Measurements from ENCODE around the gene PCDHA4. TPM values are rescaled to one million over a fixed set of nuclear protein-coding genes. Genes with fewer than 3 reads are reported as not detected.
"Not testable (repeated sequence)": the region's sequence is repeated elsewhere in the genome, so short reads cannot be mapped to it uniquely, and the experiment has no call there.

The PCDHA4 gene
- total and polyA plus RNA-seq, 10 donors: 0.13 to 1.2 (median 0.40) TPM; not detected in 2

DNA sequence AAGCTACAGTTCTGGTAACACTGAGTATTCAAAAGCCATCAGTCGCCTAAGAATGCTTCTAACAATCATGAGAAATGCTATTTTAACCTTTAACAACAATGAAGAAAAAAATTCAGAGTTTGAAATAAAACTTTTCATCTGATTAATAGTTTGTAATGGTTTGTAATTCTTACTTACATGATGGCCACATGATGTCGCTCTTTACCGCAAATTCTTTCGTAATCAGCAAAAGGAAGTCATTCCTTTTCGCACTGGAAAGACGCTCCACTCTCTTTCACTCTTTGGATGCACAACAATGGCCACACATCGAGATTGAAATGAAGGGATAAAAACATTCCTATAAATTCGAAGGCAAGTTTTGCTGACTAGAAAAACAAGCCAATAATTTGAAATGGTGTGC, 27.1 kb downstream of the PCDHA4 start, which contains the start of gene PCDHA7:
TSS of gene PCDHA7 (plus strand) at position 277 of the 400 bp plus-strand sequence. CDS start at position 392, 115 bp downstream.
- 9 to 24% (median 13%) methylated on average over 8 of the region's 8 CpGs for WGBS, 5 donors
- no peak within 1 kb of the TSS for H3K27ac ChIP-seq
- H3K9me3 ChIP-seq: peaks cover 2 to 63% (median 35%) of the 10 kb centered on the region in 8 donors
- TF ChIP-seq POLR2A (IDR thresholded peaks at IDR 0.05) (no peak), POLR2AphosphoS5 (IDR thresholded peaks at IDR 0.05) (no peak)
- TF ChIP-seq, protein P1, sequence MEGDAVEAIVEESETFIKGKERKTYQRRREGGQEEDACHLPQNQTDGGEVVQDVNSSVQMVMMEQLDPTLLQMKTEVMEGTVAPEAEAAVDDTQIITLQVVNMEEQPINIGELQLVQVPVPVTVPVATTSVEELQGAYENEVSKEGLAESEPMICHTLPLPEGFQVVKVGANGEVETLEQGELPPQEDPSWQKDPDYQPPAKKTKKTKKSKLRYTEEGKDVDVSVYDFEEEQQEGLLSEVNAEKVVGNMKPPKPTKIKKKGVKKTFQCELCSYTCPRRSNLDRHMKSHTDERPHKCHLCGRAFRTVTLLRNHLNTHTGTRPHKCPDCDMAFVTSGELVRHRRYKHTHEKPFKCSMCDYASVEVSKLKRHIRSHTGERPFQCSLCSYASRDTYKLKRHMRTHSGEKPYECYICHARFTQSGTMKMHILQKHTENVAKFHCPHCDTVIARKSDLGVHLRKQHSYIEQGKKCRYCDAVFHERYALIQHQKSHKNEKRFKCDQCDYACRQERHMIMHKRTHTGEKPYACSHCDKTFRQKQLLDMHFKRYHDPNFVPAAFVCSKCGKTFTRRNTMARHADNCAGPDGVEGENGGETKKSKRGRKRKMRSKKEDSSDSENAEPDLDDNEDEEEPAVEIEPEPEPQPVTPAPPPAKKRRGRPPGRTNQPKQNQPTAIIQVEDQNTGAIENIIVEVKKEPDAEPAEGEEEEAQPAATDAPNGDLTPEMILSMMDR (IDR thresholded peaks at IDR 0.05 in 8 of 11, conservative IDR thresholded peaks at IDR 0.05 in 3 of 11): no peak
- H3K27me3 ChIP-seq (replicated peaks in 1 of 7): peaks cover 0 to 84% (median 4%) of the 10 kb centered on the region in 7 donors
- intact Hi-C loops (cut with DNase I; ENCODE audit: low total_unique reads): no loop called here
- no peak for DNase-seq
- H3K4me3 ChIP-seq: peak within 1 kb of the TSS in 1 of 8 donors; percentile 31
- no peaks in the 10 kb centered on the region for H3K36me3 ChIP-seq
- H3K4me1 ChIP-seq: no peaks in the 10 kb centered on the region

DNA sequence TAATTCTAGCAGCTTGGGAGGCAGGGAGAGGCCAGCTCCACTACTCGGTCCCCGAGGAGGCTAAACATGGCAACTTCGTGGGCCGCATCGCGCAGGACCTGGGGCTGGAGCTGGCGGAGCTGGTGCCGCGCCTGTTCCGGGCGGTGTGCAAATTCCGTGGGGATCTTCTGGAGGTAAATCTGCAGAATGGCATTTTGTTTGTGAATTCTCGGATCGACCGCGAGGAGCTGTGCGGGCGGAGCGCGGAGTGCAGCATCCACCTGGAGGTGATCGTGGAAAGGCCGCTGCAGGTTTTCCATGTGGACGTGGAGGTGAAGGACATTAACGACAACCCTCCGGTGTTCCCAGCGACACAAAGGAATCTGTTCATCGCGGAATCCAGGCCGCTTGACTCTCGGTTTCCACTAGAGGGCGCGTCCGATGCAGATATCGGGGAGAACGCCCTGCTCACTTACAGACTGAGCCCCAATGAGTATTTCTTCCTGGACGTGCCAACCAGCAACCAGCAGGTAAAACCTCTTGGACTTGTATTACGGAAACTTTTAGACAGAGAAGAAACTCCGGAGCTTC, 27.7 kb downstream of the PCDHA4 start:
- H3K36me3 ChIP-seq; DNase-seq; H3K4me1 ChIP-seq; H3K27ac ChIP-seq; intact Hi-C loops (cut with DNase I; ENCODE audit: low total_unique reads): not testable (repeated sequence)
- Histone ChIP-seq H3K4me3 (peak overlapping the region in 1 of 8 donors; percentile 31), H3K9me3 (peaks cover 2 to 62% (median 30%) of the 10 kb centered on the region in 8 donors), H3K27me3 (replicated peaks in 1 of 7) (peaks cover 0 to 84% (median 4%) of the 10 kb centered on the region in 7 donors)
- WGBS, 5 donors: 19 to 47% (median 30%) methylated on average over 23 to 29 of the region's 38 CpGs

DNA sequence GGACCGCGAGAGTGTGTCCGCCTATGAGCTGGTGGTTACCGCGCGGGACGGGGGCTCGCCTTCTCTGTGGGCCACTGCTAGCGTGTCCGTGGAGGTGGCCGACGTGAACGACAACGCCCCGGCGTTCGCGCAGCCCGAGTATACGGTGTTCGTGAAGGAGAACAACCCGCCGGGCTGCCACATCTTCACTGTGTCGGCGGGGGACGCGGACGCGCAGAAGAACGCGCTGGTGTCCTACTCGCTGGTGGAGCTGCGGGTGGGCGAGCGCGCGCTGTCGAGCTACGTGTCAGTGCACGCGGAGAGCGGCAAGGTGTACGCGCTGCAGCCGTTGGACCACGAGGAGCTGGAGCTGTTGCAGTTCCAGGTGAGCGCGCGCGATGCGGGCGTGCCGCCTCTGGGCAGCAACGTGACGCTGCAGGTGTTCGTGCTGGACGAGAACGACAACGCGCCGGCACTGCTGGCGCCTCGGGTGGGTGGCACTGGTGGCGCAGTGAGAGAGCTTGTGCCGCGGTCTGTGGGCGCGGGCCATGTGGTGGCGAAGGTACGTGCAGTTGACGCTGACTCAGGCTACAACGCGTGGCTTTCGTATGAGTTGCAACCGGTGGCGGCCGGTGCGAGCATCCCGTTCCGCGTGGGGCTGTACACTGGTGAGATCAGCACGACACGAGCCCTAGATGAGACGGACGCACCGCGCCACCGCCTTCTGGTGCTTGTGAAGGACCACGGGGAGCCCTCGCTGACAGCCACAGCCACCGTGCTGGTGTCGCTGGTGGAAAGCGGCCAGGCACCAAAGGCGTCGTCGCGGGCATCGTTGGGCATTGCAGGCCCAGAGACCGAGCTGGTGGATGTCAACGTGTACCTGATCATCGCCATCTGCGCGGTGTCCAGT, 29.0 kb downstream of the PCDHA4 start:
- 42 to 57% (median 50%) methylated on average over 92 to 103 of the region's 103 CpGs for WGBS, 5 donors
- TF ChIP-seq, protein P1 (IDR thresholded peaks at IDR 0.05 in 8 of 11, conservative IDR thresholded peaks at IDR 0.05 in 3 of 11): no peak
- TF ChIP-seq POLR2AphosphoS5 (IDR thresholded peaks at IDR 0.05) (no peak), POLR2A (IDR thresholded peaks at IDR 0.05) (no peak)
- H3K27me3 ChIP-seq (replicated peaks in 1 of 7): peaks cover 0 to 86% (median 4%) of the 10 kb centered on the region in 7 donors
- no peaks in the 10 kb centered on the region for H3K36me3 ChIP-seq
- H3K27ac ChIP-seq: no peak overlapping the region
- DNase-seq: no peak
- intact Hi-C loops (cut with DNase I; ENCODE audit: low total_unique reads): no loop called here
- H3K4me1 ChIP-seq: no peaks in the 10 kb centered on the region
- H3K9me3 ChIP-seq: peaks cover 0 to 55% (median 27%) of the 10 kb centered on the region in 8 donors
- H3K4me3 ChIP-seq: no peak overlapping the region

DNA sequence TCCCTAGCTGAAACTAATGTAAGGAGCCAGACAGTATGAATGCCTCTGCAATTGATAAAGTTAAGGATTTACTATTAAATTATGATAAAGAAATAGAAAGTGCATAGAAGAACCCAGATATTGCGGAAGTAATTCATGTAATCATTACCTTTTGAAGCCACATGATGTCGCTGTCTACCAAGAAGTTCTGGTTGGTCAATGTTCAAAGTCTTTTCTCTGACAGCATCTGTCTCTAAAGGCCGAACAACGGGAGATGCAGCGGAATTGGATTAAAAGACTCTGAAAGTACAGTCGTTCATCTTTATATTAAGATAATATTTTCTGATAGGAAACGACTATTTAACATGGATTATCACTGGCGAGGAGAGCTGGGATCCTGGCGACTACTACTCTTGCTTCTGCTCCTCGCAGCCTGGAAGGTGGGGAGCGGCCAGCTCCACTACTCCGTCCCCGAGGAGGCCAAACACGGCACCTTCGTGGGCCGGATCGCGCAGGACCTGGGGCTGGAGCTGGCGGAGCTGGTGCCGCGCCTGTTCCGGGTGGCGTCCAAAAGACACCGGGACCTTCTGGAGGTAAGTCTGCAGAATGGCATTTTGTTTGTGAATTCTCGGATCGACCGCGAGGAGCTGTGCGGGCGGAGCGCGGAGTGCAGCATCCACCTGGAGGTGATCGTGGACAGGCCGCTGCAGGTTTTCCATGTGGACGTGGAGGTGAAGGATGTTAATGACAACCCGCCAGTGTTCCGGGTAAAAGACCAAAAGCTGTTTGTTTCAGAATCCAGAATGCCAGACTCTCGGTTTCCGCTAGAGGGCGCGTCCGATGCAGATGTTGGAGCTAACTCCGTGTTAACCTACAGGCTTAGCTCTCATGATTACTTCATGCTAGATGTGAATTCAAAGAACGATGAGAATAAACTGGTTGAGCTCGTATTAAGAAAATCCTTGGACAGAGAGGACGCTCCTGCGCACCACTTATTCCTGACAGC, 34.4 kb downstream of the PCDHA4 start, which contains the start of gene PCDHA8:
TSS of gene PCDHA8 (plus strand) at position 210 of the 985 bp plus-strand sequence. CDS start at position 345, 135 bp downstream.
- peaks cover 0 to 85% (median 4%) of the 10 kb centered on the region in 7 donors for H3K27me3 ChIP-seq (replicated peaks in 1 of 7)
- no peak for DNase-seq
- WGBS, 5 donors: 17 to 42% (median 30%) methylated on average over 33 to 47 of the region's 47 CpGs

More for the DNA sequence above, 34.4 kb downstream of the PCDHA4 start, which contains the start of gene PCDHA8:
- TF ChIP-seq, protein P1 (IDR thresholded peaks at IDR 0.05 in 8 of 11, conservative IDR thresholded peaks at IDR 0.05 in 3 of 11): no peak
- TF ChIP-seq POLR2A (IDR thresholded peaks at IDR 0.05) (no peak), POLR2AphosphoS5 (IDR thresholded peaks at IDR 0.05) (no peak)
- Histone ChIP-seq H3K9me3 (peaks cover 0 to 52% (median 33%) of the 10 kb centered on the region in 8 donors), H3K36me3 (no peaks in the 10 kb centered on the region), H3K4me3 (no peak within 1 kb of the TSS), H3K4me1 (no peaks in the 10 kb centered on the region), H3K27ac (no peak within 1 kb of the TSS)
- intact Hi-C loops (cut with DNase I; ENCODE audit: low total_unique reads): no loop called here

Data from spleen (tissue), 11 donors.